Fibroblast of lung (primary cell): ENCODE results near the gene BBX. TPM values are rescaled to one million over a fixed set of nuclear protein-coding genes. Genes with fewer than 3 reads are reported as not detected.

ENCODE experiments used
- DNase-seq, 2 donors: peaks; one replicate each; pipeline versions ENCODE4 v3.0.0 to v3.0.0-alpha.2; 2010; ENCODE audit warnings: low read depth in 2 of 2
- H2AFZ ChIP-seq: 2 replicates; pipeline ENCODE4 v1.5.1; 2012; ENCODE audit warnings: low read length, control low read depth, inconsistent platforms
- H3K27ac ChIP-seq: 2 replicates; pipeline ENCODE4 v1.5.1; 2011; ENCODE audit warnings: low read length, control low read depth; ENCODE audit not compliant: insufficient read depth
- H3K27me3 ChIP-seq: 2 replicates; pipeline ENCODE4 v1.5.1; 2011; ENCODE audit warnings: mild to moderate bottlenecking, low read length; ENCODE audit not compliant: control insufficient read depth, insufficient read depth
- H3K36me3 ChIP-seq: 2 replicates; pipeline ENCODE4 v1.5.1; 2011; ENCODE audit warnings: low read length; ENCODE audit not compliant: control insufficient read depth, insufficient read depth
- H3K4me1 ChIP-seq: 2 replicates; pipeline ENCODE4 v1.5.1; 2011; ENCODE audit warnings: low read length; ENCODE audit not compliant: control insufficient read depth, insufficient read depth; ENCODE audit errors: extremely low read depth
- H3K4me2 ChIP-seq: 2 replicates; pipeline ENCODE4 v1.5.1; 2011; ENCODE audit warnings: low read length, control low read depth; ENCODE audit not compliant: insufficient read depth; ENCODE audit errors: extremely low read depth
- H3K4me3 ChIP-seq, 4 experiments: fragments of 200-600 bp in 1 of 4; sonication (generic) in 1 of 4; replicated peaks in 1 of 4; 2 replicates each; pipeline ENCODE4 v1.5.1; 2011 to 2016; ENCODE audit warnings: low read length in 4 of 4, low read depth in 3 of 4, mild to moderate bottlenecking in 3 of 4, control low read depth in 2 of 4, inconsistent platforms in 1 of 4, mixed read lengths in 1 of 4; ENCODE audit not compliant: insufficient read depth in 1 of 4; ENCODE audit errors: control extremely low read depth in 1 of 4
- H3K79me2 ChIP-seq: 2 replicates; pipeline ENCODE4 v1.5.1; 2012; ENCODE audit warnings: mild to moderate bottlenecking, low read length, inconsistent platforms; ENCODE audit not compliant: control insufficient read depth, insufficient read depth
- H3K9ac ChIP-seq: 2 replicates; pipeline ENCODE4 v1.5.1; 2011; ENCODE audit warnings: mild to moderate bottlenecking, low read length, control low read depth; ENCODE audit not compliant: insufficient read depth
- H3K9me3 ChIP-seq: 2 replicates; pipeline ENCODE4 v1.5.1; 2012; ENCODE audit warnings: low read depth, low read length; ENCODE audit not compliant: control insufficient read depth, insufficient read depth
- H4K20me1 ChIP-seq: 2 replicates; pipeline ENCODE4 v1.5.1; 2011; ENCODE audit warnings: low read length; ENCODE audit not compliant: control insufficient read depth, insufficient read depth; ENCODE audit errors: extremely low read depth
- EZH2 ChIP-seq: IDR thresholded peaks from 2 replicates; pipeline ENCODE4 v1.5.1; 2012; ENCODE audit warnings: low read length, control low read depth, mild to moderate bottlenecking; ENCODE audit errors: missing control alignments
- polyA plus RNA-seq, 2 donors: library from polyadenylated mRNA; depleted of rRNA in 1 of 2; stranded (reverse) in 1 of 2; unstranded in 1 of 2; fragments of >200 nt; gene quantifications; 2 replicates each; pipeline ENCODE4 v1.2.1, GENCODE V29; 2011 to 2012; ENCODE audit warnings: missing spikeins in 1 of 2
- total RNA-seq: library from RNA; depleted of rRNA; stranded (reverse); fragments of >200 nt; gene quantifications from 2 replicates; pipeline ENCODE4 v1.2.1, GENCODE V29; 2014
- TF ChIP-seq, protein P1 (sequence below), 2 donors: IDR thresholded peaks in 1 of 2; conservative IDR thresholded peaks in 1 of 2; 1 replicate in 1 of 2; 2 replicates in 1 of 2; pipeline ENCODE4 v1.5.1; 2011 to 2012; ENCODE audit warnings: low read length in 2 of 2, control low read depth in 1 of 2, inconsistent platforms in 1 of 2, low read depth in 1 of 2, mild to moderate bottlenecking in 1 of 2

BBX gene
- total and polyA plus RNA-seq, 2 donors (not counting 1 experiment from before 2014, with no cell fraction given): 50.0 to 71.2 TPM

GRCh38 chr3:107817076-107817475, 294.3 kb downstream of the BBX start:
- Histone ChIP-seq H2AFZ (no peak overlapping the region), H3K27me3 (peaks cover 2% of the 10 kb centered on the region), H3K4me2 (no peak overlapping the region), H3K36me3 (no peaks in the 10 kb centered on the region), H3K9me3 (no peaks in the 10 kb centered on the region), H3K4me1 (peaks cover 2% of the 10 kb centered on the region), H4K20me1 (no peaks in the 10 kb centered on the region), H3K4me3 (no peak overlapping the region), H3K27ac (no peak overlapping the region), H3K9ac (no peak overlapping the region), H3K79me2 (no peaks in the 10 kb centered on the region)
- TF ChIP-seq, protein P1, sequence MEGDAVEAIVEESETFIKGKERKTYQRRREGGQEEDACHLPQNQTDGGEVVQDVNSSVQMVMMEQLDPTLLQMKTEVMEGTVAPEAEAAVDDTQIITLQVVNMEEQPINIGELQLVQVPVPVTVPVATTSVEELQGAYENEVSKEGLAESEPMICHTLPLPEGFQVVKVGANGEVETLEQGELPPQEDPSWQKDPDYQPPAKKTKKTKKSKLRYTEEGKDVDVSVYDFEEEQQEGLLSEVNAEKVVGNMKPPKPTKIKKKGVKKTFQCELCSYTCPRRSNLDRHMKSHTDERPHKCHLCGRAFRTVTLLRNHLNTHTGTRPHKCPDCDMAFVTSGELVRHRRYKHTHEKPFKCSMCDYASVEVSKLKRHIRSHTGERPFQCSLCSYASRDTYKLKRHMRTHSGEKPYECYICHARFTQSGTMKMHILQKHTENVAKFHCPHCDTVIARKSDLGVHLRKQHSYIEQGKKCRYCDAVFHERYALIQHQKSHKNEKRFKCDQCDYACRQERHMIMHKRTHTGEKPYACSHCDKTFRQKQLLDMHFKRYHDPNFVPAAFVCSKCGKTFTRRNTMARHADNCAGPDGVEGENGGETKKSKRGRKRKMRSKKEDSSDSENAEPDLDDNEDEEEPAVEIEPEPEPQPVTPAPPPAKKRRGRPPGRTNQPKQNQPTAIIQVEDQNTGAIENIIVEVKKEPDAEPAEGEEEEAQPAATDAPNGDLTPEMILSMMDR (conservative IDR thresholded peaks at IDR 0.05 in 1 of 2, IDR thresholded peaks at IDR 0.05 in 1 of 2; ENCODE audit: low read depth in 1 of 2, low read length in 2 of 2): no peak
- no peak for TF ChIP-seq EZH2
- no peak for DNase-seq

GRCh38 chr3:107818025-107818424, 295.3 kb downstream of the BBX start:
- peaks cover 2% of the 10 kb centered on the region for H3K4me1 ChIP-seq
- H3K27me3 ChIP-seq: peaks cover 2% of the 10 kb centered on the region
- H2AFZ ChIP-seq: no peak overlapping the region
- H3K4me3 ChIP-seq: no peak overlapping the region
- DNase-seq: no peak
- H4K20me1 ChIP-seq: no peaks in the 10 kb centered on the region
- H3K79me2 ChIP-seq: no peaks in the 10 kb centered on the region
- no peak overlapping the region for H3K9ac ChIP-seq
- no peaks in the 10 kb centered on the region for H3K9me3 ChIP-seq
- TF ChIP-seq, protein P1 (conservative IDR thresholded peaks at IDR 0.05 in 1 of 2, IDR thresholded peaks at IDR 0.05 in 1 of 2; ENCODE audit: low read depth in 1 of 2, low read length in 2 of 2): no peak
- TF ChIP-seq EZH2: no peak
- no peak overlapping the region for H3K4me2 ChIP-seq
- H3K27ac ChIP-seq: no peak overlapping the region
- H3K36me3 ChIP-seq: no peaks in the 10 kb centered on the region

GRCh38 chr3:107819656-107820055, 296.9 kb downstream of the BBX start:
- Histone ChIP-seq H3K27me3 (peaks cover 2% of the 10 kb centered on the region), H3K27ac (no peak overlapping the region), H3K4me2 (no peak overlapping the region), H4K20me1 (no peaks in the 10 kb centered on the region), H3K79me2 (no peaks in the 10 kb centered on the region), H3K9me3 (no peaks in the 10 kb centered on the region), H3K4me1 (no peaks in the 10 kb centered on the region), H3K4me3 (no peak overlapping the region), H2AFZ (no peak overlapping the region), H3K36me3 (no peaks in the 10 kb centered on the region), H3K9ac (no peak overlapping the region)
- no peak for DNase-seq
- TF ChIP-seq, protein P1 (conservative IDR thresholded peaks at IDR 0.05 in 1 of 2, IDR thresholded peaks at IDR 0.05 in 1 of 2; ENCODE audit: low read depth in 1 of 2, low read length in 2 of 2): no peak
- no peak for TF ChIP-seq EZH2
